Skeletal muscle tissue (tissue), 4 donors: Measurements from ENCODE around the gene ACOX3. TPM values are rescaled to one million over a fixed set of nuclear protein-coding genes. Genes with fewer than 3 reads are reported as not detected.

ENCODE experiments used
- H3K27ac ChIP-seq: one replicate; pipeline ENCODE4 v1.7.0; 2013; ENCODE audit warnings: mild to moderate bottlenecking, low read depth, low read length, inconsistent platforms
- H3K27me3 ChIP-seq, 3 donors: one replicate each; pipeline ENCODE4 v1.7.0; 2013; ENCODE audit warnings: low read length in 3 of 3; ENCODE audit not compliant: control insufficient read depth in 3 of 3, insufficient read depth in 3 of 3
- H3K36me3 ChIP-seq, 3 donors: one replicate each; pipeline ENCODE4 v1.7.0; 2013; ENCODE audit warnings: low read length in 3 of 3; ENCODE audit not compliant: control insufficient read depth in 3 of 3, insufficient read depth in 3 of 3
- H3K4me1 ChIP-seq, 3 donors: one replicate each; pipeline ENCODE4 v1.7.0; 2013; ENCODE audit warnings: low read length in 3 of 3, mild to moderate bottlenecking in 3 of 3; ENCODE audit not compliant: control insufficient read depth in 3 of 3, insufficient read depth in 3 of 3
- H3K4me3 ChIP-seq, 3 donors: one replicate each; pipeline ENCODE4 v1.7.0; 2013; ENCODE audit warnings: low read length in 3 of 3
- H3K9ac ChIP-seq, 3 donors: one replicate each; pipeline ENCODE4 v1.7.0; 2013; ENCODE audit warnings: low read length in 3 of 3, mild to moderate bottlenecking in 3 of 3, moderate library complexity in 2 of 3, low read depth in 1 of 3
- H3K9me3 ChIP-seq, 3 donors: one replicate each; pipeline ENCODE4 v1.7.0; 2013; ENCODE audit warnings: low read length in 3 of 3; ENCODE audit not compliant: control insufficient read depth in 3 of 3
- total RNA-seq: library from RNA; depleted of rRNA; stranded (reverse); fragments of >200 nt; gene quantifications from one replicate; pipeline ENCODE4 v1.2.3, GENCODE V29; 2014
- donor health status: Osteomylitis.

ACOX3 gene
- total RNA-seq, 1 donor from 2014 or later: 21.9 TPM

GRCh38 chr4:8322794-8323704 lies 117.5 kb downstream of the ACOX3 start:
- Histone ChIP-seq H3K4me1 (peaks cover 16 to 23% (median 22%) of the 10 kb centered on the region in 3 donors), H3K4me3 (no peak overlapping the region), H3K36me3 (no peaks in the 10 kb centered on the region), H3K27ac (no peak overlapping the region), H3K9ac (no peak overlapping the region), H3K9me3 (peaks cover 0 to 5% (median 0%) of the 10 kb centered on the region in 3 donors), H3K27me3 (no peaks in the 10 kb centered on the region)

GRCh38 chr4:8321771-8322170 lies 118.8 kb downstream of the ACOX3 start:
- H3K4me3 ChIP-seq: no peak overlapping the region
- H3K27me3 ChIP-seq: no peaks in the 10 kb centered on the region
- H3K9me3 ChIP-seq: peaks cover 0 to 4% (median 0%) of the 10 kb centered on the region in 3 donors
- H3K36me3 ChIP-seq: no peaks in the 10 kb centered on the region
- H3K9ac ChIP-seq: no peak overlapping the region
- peaks cover 16 to 23% (median 22%) of the 10 kb centered on the region in 3 donors for H3K4me1 ChIP-seq
- H3K27ac ChIP-seq: no peak overlapping the region

GRCh38 chr4:8321220-8321619 lies 119.3 kb downstream of the ACOX3 start:
- no peaks in the 10 kb centered on the region for H3K9me3 ChIP-seq
- no peaks in the 10 kb centered on the region for H3K27me3 ChIP-seq
- no peak overlapping the region for H3K9ac ChIP-seq
- no peak overlapping the region for H3K4me3 ChIP-seq
- H3K36me3 ChIP-seq: no peaks in the 10 kb centered on the region
- H3K4me1 ChIP-seq: peaks cover 16 to 23% (median 23%) of the 10 kb centered on the region in 3 donors
- H3K27ac ChIP-seq: no peak overlapping the region

DNA sequence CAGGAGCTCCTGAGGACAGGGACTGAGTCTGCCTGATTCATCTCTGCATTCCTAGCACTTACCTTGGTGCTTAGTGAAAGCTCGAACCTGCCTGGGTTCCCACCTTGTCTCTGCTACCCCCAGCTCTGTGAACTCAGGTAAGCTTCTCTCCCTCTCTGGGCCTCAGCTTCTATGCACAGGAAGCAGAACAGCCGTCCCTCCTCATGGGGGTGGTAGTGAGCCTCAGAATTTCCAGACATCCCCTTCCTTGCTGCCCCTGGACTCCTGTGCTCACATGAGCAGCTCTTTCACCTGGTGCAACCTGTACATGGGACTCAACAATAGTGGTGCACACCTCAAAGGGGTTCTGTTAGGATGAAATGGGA lies 120.2 kb downstream of the ACOX3 start:
- H3K36me3 ChIP-seq: no peaks in the 10 kb centered on the region
- H3K4me3 ChIP-seq: peak overlapping the region in 2 of 3 donors; percentile 17 to 65
- H3K27me3 ChIP-seq: no peaks in the 10 kb centered on the region
- peaks cover 22 to 31% (median 29%) of the 10 kb centered on the region in 3 donors for H3K4me1 ChIP-seq
- peak overlapping the region; percentile 48 for H3K27ac ChIP-seq
- H3K9me3 ChIP-seq: no peaks in the 10 kb centered on the region
- H3K9ac ChIP-seq: peak overlapping the region in 1 of 3 donors; percentile 72

DNA sequence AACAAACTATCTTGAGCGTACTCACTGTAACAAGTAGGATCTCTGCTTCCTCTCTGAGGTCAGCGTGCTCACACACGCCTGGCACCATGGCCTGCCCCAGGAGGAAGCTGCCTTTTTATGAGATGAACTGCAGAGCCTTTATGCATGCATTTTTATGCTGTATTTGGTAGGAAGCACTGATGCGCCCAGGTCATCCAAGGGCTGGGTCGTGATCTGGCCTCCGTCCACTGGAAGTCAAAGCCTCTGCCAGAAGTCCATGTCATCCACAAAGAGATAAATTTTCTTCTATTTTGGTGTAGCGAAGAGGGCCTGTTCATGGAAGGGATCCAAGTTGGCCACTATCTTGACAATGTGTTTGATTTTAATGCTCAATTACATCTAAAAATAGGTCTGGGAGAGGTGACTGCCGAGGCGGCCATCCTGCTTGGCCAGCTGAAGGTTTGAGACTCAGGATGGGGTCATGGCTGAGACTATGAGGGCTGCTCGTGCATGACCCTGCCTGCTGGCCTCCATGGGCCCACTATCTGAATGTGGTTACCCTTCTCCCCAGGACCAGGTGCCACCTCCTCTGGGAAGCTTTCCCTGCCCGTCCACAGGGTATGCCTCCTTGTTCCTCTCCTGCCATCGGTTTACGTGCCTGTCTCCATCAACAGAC lies 120.7 kb downstream of the ACOX3 start:
- H3K9ac ChIP-seq: peak overlapping the region in 2 of 3 donors; percentile 28 to 72
- no peaks in the 10 kb centered on the region for H3K27me3 ChIP-seq
- peak overlapping the region; percentile 48 for H3K27ac ChIP-seq
- peak overlapping the region; percentile 15 to 65 (median 17) for H3K4me3 ChIP-seq
- no peaks in the 10 kb centered on the region for H3K9me3 ChIP-seq
- H3K4me1 ChIP-seq: peaks cover 24 to 33% (median 31%) of the 10 kb centered on the region in 3 donors
- no peaks in the 10 kb centered on the region for H3K36me3 ChIP-seq

GRCh38 chr4:8319061-8319460 lies 121.5 kb downstream of the ACOX3 start:
- Histone ChIP-seq H3K4me3 (no peak overlapping the region), H3K9ac (no peak overlapping the region), H3K4me1 (peaks cover 24 to 33% (median 24%) of the 10 kb centered on the region in 3 donors), H3K36me3 (no peaks in the 10 kb centered on the region), H3K27ac (no peak overlapping the region), H3K27me3 (no peaks in the 10 kb centered on the region), H3K9me3 (no peaks in the 10 kb centered on the region)

GRCh38 chr4:8318509-8318908 lies 122.0 kb downstream of the ACOX3 start:
- no peak overlapping the region for H3K9ac ChIP-seq
- no peak overlapping the region for H3K27ac ChIP-seq
- H3K9me3 ChIP-seq: no peaks in the 10 kb centered on the region
- no peaks in the 10 kb centered on the region for H3K27me3 ChIP-seq
- no peak overlapping the region for H3K4me3 ChIP-seq
- H3K36me3 ChIP-seq: no peaks in the 10 kb centered on the region
- peaks cover 24 to 33% (median 24%) of the 10 kb centered on the region in 3 donors for H3K4me1 ChIP-seq

GRCh38 chr4:8317474-8317873 lies 123.0 kb downstream of the ACOX3 start:
- H3K4me3 ChIP-seq: no peak overlapping the region
- no peak overlapping the region for H3K27ac ChIP-seq
- H3K9me3 ChIP-seq: no peaks in the 10 kb centered on the region
- peaks cover 24 to 33% (median 24%) of the 10 kb centered on the region in 3 donors for H3K4me1 ChIP-seq
- no peaks in the 10 kb centered on the region for H3K27me3 ChIP-seq
- H3K9ac ChIP-seq: no peak overlapping the region
- H3K36me3 ChIP-seq: no peaks in the 10 kb centered on the region

DNA sequence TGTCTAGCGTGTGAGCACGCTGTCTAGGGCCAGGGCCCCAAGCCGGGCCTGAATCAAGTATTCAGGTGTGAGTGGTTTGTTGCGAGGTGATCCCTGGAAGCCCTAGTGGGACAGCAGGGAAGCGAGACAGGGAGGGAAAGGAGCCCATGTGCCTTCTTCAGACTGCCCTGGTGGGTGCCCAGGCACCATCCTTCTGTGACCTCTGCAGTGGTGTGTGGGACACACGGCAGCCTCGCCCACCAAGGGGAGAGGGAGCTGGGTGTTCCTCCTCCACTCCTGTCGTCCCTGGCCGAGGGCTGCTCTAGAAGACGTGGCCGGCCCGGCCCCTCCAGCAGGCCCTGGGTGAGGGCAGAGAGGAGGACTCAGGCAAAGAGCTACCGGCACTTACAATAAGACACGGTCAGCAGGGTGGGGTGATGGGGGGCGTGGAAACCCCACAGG lies 123.6 kb downstream of the ACOX3 start:
- H3K36me3 ChIP-seq: no peaks in the 10 kb centered on the region
- H3K4me1 ChIP-seq: peaks cover 24 to 33% (median 24%) of the 10 kb centered on the region in 3 donors
- no peak overlapping the region for H3K9ac ChIP-seq
- no peaks in the 10 kb centered on the region for H3K9me3 ChIP-seq
- H3K4me3 ChIP-seq: no peak overlapping the region
- no peaks in the 10 kb centered on the region for H3K27me3 ChIP-seq
- H3K27ac ChIP-seq: no peak overlapping the region
